ENCODE results near the gene KYNU. TPM values are rescaled to one million over a fixed set of nuclear protein-coding genes. Genes with fewer than 3 reads are reported as not detected.

KYNU gene
- total and polyA plus RNA-seq, 9 of the 15 experiments (the other 6 are each of a cell fraction or from before 2014, with no cell fraction given) = 2.6 to 11.6 (median 7.2) TPM

- in situ Hi-C loops (cut with MboI) = no loop called here
- Histone ChIP-seq H3K9me1 (ENCODE audit: control insufficient read depth, insufficient read depth, low read length) (no peaks in the 10 kb centered on the region), H3K4me3 (no peak overlapping the region), H3K9me3 (replicated peaks; ENCODE audit: control insufficient read depth, insufficient read depth, low read depth, low read length) (no peaks in the 10 kb centered on the region), H3K79me2 (ENCODE audit: control insufficient read depth, insufficient read depth, low read length) (no peaks in the 10 kb centered on the region), H2AFZ (ENCODE audit: low read depth, low read length) (no peak overlapping the region), H3K36me3 (ENCODE audit: control insufficient read depth, insufficient read depth, low read length) (no peaks in the 10 kb centered on the region), H4K20me1 (replicated peaks; ENCODE audit: control insufficient read depth, insufficient read depth, low read length) (no peaks in the 10 kb centered on the region), H3K9ac (ENCODE audit: insufficient read depth in 1 of 2, low read depth in 2 of 2, low read length in 2 of 2) (no peak overlapping the region), H3K4me1 (replicated peaks in 1 of 2; ENCODE audit: control insufficient read depth in 2 of 2, insufficient read depth in 2 of 2, low read length in 2 of 2) (no peaks in the 10 kb centered on the region), H3K27me3 (ENCODE audit: control insufficient read depth in 2 of 2, insufficient read depth in 2 of 2, low read length in 2 of 2) (no peaks in the 10 kb centered on the region), H3K4me2 (ENCODE audit: insufficient read depth, low read length) (no peak overlapping the region), H3K27ac (ENCODE audit: extremely low read depth, low read depth, low read length) (no peak overlapping the region)
- ATAC-seq = no peak
- CTCF ChIA-PET (ENCODE audit: low intra/inter-chr PET ratio) = no interaction called here
- BruUV-seq (replicated peaks) = no TSS peak
- intact Hi-C loops (cut with micrococcal nuclease) = no loop called here
- POLR2A ChIA-PET = no interaction called here
- no peak for FAIRE-seq
- 5% methylated on average over 2 of the region's 2 CpGs for WGBS (ENCODE audit: insufficient coverage, low coverage, missing lambda C conversion rate)
- DNase-seq (ENCODE audit: extremely low read depth in 1 of 4, low spot score in 3 of 4) = no peak
- TF ChIP-seq, protein P1, sequence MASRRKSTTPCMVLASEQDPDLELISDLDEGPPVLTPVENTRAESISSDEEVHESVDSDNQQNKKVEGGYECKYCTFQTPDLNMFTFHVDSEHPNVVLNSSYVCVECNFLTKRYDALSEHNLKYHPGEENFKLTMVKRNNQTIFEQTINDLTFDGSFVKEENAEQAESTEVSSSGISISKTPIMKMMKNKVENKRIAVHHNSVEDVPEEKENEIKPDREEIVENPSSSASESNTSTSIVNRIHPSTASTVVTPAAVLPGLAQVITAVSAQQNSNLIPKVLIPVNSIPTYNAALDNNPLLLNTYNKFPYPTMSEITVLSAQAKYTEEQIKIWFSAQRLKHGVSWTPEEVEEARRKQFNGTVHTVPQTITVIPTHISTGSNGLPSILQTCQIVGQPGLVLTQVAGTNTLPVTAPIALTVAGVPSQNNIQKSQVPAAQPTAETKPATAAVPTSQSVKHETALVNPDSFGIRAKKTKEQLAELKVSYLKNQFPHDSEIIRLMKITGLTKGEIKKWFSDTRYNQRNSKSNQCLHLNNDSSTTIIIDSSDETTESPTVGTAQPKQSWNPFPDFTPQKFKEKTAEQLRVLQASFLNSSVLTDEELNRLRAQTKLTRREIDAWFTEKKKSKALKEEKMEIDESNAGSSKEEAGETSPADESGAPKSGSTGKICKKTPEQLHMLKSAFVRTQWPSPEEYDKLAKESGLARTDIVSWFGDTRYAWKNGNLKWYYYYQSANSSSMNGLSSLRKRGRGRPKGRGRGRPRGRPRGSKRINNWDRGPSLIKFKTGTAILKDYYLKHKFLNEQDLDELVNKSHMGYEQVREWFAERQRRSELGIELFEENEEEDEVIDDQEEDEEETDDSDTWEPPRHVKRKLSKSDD (conservative IDR thresholded peaks at IDR 0.05; ENCODE audit: low read length) = no peak
- TF ChIP-seq NFIX (CRISPR knock-in tag; IDR thresholded peaks at IDR 0.05; ENCODE audit: low read depth) (no peak), ZNF551 (CRISPR knock-in tag; IDR thresholded peaks at IDR 0.05) (no peak), VEZF1 (CRISPR knock-in tag; IDR thresholded peaks at IDR 0.05) (no peak), MIER1 (IDR thresholded peaks at IDR 0.05; ENCODE audit: low read depth) (no peak), HDAC8 (tag; IDR thresholded peaks at IDR 0.05) (no peak), TCF15 (CRISPR knock-in tag; IDR thresholded peaks at IDR 0.05) (no peak), HMGN3 (IDR thresholded peaks at IDR 0.05; ENCODE audit: borderline replicate concordance, extremely low read depth, insufficient read length, low read depth, low read length) (no peak), ILF3 (IDR thresholded peaks at IDR 0.05; ENCODE audit: borderline replicate concordance) (no peak)
- TF ChIP-seq, protein P2, sequence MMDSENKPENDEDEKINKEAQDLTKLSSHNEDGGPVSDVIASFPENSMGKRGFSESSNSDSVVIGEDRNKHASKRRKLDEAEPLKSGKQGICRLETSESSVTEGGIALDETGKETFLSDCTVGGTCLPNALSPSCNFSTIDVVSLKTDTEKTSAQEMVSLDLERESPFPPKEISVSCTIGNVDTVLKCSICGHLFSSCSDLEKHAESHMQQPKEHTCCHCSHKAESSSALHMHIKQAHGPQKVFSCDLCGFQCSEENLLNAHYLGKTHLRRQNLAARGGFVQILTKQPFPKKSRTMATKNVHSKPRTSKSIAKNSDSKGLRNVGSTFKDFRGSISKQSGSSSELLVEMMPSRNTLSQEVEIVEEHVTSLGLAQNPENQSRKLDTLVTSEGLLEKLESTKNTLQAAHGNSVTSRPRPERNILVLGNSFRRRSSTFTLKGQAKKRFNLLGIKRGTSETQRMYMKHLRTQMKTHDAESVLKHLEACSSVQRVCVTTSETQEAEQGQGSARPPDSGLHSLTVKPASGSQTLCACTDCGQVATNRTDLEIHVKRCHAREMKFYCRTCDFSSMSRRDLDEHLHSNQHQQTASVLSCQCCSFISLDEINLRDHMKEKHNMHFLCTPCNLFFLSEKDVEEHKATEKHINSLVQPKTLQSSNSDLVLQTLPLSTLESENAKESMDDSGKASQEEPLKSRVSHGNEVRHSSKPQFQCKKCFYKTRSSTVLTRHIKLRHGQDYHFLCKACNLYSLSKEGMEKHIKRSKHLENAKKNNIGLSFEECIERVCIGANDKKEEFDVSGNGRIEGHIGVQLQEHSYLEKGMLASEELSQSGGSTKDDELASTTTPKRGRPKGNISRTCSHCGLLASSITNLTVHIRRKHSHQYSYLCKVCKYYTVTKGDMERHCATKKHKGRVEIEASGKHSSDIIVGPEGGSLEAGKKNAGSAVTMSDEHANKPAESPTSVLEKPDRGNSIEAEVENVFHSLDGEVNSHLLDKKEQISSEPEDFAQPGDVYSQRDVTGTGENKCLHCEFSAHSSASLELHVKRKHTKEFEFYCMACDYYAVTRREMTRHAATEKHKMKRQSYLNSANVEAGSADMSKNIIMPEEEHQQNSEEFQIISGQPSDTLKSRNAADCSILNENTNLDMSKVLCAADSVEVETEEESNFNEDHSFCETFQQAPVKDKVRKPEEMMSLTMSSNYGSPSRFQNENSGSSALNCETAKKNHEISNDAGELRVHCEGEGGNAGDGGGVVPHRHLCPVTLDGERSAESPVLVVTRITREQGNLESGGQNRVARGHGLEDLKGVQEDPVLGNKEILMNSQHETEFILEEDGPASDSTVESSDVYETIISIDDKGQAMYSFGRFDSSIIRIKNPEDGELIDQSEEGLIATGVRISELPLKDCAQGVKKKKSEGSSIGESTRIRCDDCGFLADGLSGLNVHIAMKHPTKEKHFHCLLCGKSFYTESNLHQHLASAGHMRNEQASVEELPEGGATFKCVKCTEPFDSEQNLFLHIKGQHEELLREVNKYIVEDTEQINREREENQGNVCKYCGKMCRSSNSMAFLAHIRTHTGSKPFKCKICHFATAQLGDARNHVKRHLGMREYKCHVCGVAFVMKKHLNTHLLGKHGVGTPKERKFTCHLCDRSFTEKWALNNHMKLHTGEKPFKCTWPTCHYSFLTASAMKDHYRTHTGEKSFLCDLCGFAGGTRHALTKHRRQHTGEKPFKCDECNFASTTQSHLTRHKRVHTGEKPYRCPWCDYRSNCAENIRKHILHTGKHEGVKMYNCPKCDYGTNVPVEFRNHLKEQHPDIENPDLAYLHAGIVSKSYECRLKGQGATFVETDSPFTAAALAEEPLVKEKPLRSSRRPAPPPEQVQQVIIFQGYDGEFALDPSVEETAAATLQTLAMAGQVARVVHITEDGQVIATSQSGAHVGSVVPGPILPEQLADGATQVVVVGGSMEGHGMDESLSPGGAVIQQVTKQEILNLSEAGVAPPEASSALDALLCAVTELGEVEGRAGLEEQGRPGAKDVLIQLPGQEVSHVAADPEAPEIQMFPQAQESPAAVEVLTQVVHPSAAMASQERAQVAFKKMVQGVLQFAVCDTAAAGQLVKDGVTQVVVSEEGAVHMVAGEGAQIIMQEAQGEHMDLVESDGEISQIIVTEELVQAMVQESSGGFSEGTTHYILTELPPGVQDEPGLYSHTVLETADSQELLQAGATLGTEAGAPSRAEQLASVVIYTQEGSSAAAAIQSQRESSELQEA (IDR thresholded peaks at IDR 0.05; ENCODE audit: low read depth) = no peak
These were observed 207.0 kb downstream of the KYNU start for GRCh38 chr2:143084462-143084861.

Measured in K562 (cell line).